NCI-H2196 (cell line): Measurements from ENCODE around the gene STARD3.

ENCODE experiments used
- DNase-seq: peaks from one replicate; lab custom pipeline; 2025; ENCODE audit not compliant: unreplicated experiment; lab: John Stamatoyannopoulos, UW

STARD3 gene

DNA sequence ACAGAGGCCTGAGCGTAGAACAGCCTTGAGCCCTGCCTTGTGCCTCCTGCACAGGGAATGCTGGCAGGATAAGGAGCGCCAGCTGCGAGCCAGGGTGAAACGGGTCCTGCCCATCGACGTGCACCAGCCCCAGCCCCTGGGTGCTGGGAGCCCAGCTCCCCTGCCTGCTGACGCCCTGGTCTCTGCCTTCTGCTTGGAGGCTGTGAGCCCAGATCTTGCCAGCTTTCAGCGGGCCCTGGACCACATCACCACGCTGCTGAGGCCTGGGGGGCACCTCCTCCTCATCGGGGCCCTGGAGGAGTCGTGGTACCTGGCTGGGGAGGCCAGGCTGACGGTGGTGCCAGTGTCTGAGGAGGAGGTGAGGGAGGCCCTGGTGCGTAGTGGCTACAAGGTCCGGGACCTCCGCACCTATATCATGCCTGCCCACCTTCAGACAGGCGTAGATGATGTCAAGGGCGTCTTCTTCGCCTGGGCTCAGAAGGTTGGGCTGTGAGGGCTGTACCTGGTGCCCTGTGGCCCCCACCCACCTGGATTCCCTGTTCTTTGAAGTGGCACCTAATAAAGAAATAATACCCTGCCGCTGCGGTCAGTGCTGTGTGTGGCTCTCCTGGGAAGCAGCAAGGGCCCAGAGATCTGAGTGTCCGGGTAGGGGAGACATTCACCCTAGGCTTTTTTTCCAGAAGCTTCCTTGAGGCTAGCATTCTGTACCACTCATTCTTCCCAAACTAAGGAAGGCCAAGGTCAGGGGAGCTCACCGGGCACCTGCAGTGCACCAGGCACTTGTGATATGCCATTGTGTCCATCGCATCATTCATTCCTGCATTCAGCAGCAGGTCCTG, 33.2 kb downstream of the STARD3 start:
- DNase-seq = no peak

- no peak for DNase-seq
Measured at GRCh38 chr17:39670746-39671145, 33.8 kb downstream of the STARD3 start.

GRCh38 chr17:39671651-39672521, 34.9 kb downstream of the STARD3 start:
- DNase-seq = no peak

- DNase-seq = no peak
Measured at GRCh38 chr17:39672522-39673334, 35.8 kb downstream of the STARD3 start.

DNA sequence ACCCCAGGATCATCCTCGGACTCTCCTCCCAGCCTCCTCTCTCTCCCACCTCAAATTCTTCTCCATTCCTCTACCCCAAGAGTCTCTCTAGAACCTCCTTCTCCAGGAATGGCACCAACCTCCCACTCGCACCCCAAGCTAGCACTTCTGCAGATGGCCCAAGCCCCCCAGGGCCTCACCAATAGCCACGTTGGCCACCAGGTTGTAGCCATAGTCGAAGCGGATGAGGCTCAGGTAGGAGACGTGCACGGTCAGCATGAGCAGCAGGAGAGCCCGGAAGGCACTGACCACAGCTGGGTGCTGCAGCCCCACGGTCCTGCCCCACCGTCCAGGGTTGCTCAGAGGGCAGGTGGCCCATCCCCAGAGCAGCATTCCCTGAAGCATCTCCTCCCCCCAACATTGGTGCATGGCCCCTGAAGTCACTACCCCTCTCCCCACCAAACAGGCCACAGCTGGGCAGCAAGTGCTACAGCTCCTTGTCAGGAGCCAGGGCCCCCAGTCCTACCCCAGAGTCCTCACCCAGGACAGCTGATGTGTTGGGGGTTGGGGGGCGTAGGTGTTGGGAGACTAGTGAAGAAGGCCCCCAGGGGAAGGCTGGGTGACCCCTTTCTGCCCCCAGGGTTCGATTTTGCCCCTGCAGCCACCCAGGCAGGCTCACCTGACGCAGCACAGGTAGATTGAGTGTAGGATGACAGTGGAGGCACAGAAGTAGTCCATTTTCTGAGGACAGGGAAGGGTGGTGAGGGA, 36.6 kb downstream of the STARD3 start:
- DNase-seq = no peak

DNA sequence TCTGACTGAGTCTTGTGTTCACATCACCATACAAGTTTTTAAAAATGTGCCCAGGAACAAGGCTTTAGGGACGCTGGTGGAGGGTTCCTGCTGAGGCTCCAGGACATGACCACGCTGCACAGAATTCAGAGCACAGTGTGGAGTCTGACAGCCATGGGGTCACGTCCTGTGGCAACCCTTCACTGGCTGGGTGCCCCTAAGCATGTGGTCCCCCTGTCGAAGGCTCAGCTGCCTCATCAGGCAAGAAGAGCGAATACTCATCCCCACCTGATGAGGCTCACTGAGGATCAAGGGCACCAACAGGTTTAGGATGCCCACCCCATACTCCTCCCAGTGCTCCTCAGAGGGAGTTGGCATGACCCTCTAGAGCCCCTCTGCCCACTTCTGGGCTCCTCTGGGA, 37.2 kb downstream of the STARD3 start:
- no peak for DNase-seq

GRCh38 chr17:39674702-39675389, 37.9 kb downstream of the STARD3 start:
- DNase-seq = peak; percentile 20

- DNase-seq = no peak
Measured at GRCh38 chr17:39675390-39676082, 38.6 kb downstream of the STARD3 start.

DNA sequence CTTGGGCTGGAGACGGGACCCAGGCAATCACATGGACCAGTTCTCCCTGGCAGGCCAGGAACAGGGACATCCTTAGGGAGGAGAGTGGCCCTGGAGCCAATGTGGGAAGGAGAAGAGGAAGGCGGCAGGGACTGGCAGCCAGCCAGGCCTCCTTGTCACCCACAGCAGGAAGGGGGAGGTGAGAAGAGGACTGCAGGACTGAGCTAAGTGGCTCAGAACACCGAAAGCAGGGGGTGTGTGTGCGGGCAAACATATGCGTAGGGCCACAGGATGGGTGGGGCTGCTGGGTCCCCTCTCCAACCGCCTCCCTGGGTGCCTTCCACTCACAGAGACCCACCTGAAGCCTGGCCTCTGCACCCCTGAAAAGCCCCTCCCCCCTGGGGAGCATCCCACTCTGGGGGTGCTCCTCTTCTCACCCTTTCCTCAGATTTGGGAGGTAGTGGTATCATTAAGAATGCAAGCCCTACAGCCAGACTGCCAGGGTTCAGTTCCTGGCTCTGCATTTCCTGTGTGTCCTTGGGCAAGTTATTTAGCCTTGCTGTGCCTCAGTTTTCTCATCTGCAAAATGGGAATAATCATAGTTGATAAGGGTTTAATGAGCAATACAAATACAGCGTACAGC, 39.4 kb downstream of the STARD3 start:
- DNase-seq = peak; percentile 32

GRCh38 chr17:39677072-39677471, 40.1 kb downstream of the STARD3 start:
- no peak for DNase-seq

DNA sequence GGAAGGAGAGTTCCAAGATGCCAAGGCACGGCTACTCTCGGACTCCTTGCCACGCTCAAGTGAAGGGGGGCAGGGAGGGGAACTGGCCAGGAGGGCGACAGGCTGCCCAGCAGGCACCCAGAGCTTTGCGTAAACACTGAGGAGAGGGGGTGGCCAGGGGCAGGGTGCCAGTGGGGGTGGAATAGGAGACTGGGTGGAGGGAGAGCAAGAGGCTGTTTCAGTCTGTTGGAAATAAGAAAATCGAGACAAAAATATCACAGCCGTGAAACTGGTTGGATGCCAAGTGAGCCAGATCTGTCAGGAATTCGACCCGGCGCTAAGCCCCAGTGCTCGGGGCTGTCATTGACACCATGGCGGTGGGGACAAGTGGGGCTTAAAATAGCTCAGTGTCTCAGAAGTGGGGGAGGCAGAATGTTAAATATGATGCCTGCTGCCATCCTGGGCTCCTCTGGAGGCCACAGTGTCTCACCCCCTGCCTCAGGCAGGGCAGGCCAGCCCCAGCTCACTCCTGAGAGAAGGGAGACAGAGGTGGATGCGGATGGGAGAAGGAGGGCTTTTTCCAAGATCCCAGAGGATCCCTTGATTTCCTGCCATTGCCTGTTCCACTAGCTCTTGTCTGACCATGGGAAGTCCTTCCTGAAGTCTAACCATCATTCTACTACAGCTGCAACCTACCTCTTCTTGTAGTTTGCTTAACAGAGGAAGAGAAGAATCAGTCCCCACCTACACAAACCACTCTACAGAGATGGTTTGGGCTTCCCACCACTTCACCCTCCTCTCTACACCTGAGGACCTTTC, 40.8 kb downstream of the STARD3 start:
- no peak for DNase-seq

DNA sequence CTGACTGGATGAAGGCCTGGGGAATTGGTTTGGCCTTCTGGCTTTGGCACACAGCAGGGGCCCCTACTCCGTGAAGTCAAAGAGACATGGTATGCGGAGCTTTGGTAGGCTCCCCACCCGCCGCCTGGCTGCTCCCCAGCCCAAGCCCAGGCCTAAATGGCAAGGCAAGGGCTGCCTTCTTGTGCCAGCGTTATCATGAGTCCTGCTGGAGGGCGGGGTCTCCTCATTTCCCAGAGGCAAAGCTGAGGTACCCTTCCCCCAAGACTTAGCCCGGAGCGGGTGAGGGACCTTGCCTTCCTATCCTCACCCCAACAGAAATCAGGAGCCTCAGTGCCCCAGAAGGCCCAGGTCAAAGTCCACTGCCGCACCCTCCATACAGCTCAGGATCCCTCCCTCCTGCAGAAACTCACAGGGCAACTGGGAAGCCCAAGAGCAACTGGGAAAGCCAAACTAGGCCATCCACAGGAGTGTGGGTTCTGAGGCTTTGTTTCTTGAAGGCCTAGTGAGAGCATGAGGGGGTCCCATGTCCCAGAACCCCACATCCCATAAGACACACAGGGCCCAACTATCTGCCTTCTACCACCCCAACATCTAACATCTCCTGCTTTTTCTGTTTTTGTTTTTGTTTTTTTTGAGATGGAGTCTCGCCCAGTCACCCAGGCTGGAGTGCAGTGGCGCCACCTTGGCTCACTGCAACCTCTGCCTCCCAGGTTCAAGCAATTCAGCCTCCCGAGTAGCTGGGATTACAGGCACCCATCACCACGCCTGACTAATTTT, 41.6 kb downstream of the STARD3 start:
- DNase-seq = no peak

DNA sequence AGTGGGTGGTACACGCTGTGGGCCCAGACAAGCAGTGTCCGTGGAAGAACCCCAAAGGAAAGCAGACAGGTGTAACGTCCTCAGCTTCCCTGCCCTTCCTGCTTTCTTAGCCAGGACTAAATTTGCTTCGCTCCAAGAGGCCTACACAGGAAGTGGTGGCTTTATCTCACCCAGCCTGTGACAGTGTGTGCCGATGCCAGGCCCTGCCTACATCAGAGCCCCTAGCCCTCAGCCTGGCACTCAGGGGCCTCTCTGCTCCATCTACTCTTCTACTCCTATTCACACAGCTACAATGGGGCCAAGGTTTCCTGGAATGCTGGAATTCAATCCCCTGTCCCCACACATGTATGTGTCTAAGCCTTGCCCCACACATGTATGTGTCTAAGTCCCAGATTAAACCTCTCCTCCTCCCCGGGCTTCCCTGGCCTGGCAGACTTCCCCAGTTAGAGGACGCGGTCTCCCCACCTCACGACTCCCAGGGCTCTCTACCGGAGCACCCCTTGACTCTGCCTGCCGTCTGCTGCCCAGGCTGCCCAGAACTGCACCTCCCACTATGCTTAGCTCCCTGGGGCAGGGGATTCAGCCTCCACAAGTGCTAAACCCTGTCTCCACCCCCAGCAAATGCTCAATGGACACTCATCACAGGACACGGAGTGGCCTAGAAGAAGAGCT, 42.7 kb downstream of the STARD3 start:
- DNase-seq = no peak

- DNase-seq = no peak
Measured at GRCh38 chr17:39683295-39683939, 46.5 kb downstream of the STARD3 start.

- DNase-seq = no peak
Measured at GRCh38 chr17:39684369-39685192, 47.6 kb downstream of the STARD3 start.
